ENCODE measurements around the gene POLG2. TPM values are rescaled to one million over a fixed set of nuclear protein-coding genes. Genes with fewer than 3 reads are reported as not detected.

POLG2 gene
- total RNA-seq, 2 donors from 2014 or later: 3.2 to 22.1 TPM

DNA sequence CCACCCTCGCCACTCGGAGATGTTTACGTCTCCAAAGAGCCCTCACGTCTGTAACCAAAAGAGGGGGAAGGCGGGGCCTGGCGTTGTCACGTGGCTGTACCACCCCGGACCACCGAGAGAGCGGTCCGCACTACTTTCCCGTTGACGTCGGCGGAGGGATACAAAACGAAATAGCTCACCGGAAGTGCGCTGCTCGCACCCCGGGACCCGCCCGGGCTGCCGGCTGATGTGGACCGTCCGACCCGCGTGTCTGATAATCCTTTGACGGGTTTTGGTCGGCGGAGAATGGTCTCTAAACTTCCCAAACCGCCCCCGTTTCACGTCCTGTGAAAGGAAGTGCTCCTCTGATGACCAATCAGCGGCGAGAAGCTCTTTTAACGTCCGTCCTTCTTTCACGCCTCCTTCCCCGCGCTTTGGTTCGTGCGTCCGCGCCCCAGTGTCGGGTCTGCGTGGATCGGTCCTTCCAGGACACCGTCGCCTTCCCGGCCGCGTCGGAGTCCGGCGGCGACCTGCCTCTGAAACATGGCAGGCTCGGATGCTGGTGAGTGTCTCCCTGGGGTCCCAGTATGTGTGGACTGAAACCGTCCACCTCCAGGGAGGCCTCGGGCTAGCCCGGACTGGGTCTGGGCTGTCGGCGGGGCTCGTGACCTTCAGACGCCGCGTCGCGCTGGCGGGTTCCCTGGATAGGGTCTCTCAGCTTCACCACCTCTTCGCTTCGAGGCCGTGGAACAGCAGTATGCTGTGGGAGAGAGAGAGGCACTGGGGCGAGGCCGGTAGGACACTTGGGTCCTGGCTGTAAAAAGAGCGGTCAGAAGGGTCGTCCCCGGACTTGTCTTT lies 9.9 kb upstream of the POLG2 start, which contains the start of gene CEP95:
CEP95 (plus strand) TSS at position 402 of the 837 bp plus-strand sequence; CDS start at position 523, 121 bp downstream.
- peak; percentile 81 for ATAC-seq (ENCODE audit: insufficient number of reproducible peaks, low FRiP score, low read depth)
- Histone ChIP-seq H3K27me3 (replicated peaks; ENCODE audit: insufficient read depth) (no peaks in the 10 kb centered on the region), H3K4me3 (peak within 1 kb of the TSS; percentile 91), H3K9me3 (no peaks in the 10 kb centered on the region), H3K4me1 (ENCODE audit: control insufficient read depth in 1 of 2, low read depth in 2 of 2) (peaks cover 39 to 47% of the 10 kb centered on the region in 2 donors), H3K36me3 (peaks cover 39% of the 10 kb centered on the region), H3K27ac (peak within 1 kb of the TSS; percentile 100)
- TF ChIP-seq, protein P1, sequence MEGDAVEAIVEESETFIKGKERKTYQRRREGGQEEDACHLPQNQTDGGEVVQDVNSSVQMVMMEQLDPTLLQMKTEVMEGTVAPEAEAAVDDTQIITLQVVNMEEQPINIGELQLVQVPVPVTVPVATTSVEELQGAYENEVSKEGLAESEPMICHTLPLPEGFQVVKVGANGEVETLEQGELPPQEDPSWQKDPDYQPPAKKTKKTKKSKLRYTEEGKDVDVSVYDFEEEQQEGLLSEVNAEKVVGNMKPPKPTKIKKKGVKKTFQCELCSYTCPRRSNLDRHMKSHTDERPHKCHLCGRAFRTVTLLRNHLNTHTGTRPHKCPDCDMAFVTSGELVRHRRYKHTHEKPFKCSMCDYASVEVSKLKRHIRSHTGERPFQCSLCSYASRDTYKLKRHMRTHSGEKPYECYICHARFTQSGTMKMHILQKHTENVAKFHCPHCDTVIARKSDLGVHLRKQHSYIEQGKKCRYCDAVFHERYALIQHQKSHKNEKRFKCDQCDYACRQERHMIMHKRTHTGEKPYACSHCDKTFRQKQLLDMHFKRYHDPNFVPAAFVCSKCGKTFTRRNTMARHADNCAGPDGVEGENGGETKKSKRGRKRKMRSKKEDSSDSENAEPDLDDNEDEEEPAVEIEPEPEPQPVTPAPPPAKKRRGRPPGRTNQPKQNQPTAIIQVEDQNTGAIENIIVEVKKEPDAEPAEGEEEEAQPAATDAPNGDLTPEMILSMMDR (IDR thresholded peaks at IDR 0.05): no peak
- DNase-seq (ENCODE audit: low spot score): peak; percentile 89

DNA sequence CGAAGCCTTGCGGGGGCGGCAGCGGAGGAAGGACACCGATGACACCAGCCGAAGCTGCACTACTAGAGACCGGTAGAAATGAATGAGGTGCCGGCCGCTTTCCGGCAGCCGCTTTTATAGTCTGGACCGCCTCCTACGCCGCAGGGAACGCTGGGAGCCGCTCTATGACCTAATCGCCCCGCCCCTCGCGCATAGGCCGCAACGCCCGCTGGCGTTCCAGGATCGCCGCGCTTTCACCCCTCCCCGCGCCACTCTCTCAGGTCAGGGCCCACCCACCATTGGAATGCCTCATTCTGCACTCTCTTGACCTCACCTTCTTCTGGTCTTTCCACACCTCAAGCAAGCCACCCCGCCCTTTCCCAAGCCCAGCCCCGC lies 9.3 kb upstream of the POLG2 start, which contains the start of gene DDX5:
DDX5 (minus strand) TSS at position 89 of the 375 bp plus-strand sequence. CDS start 170 bp downstream, outside the sequence.
- Histone ChIP-seq H3K4me3 (peak within 1 kb of the TSS; percentile 91), H3K36me3 (peaks cover 39% of the 10 kb centered on the region), H3K4me1 (ENCODE audit: control insufficient read depth in 1 of 2, low read depth in 2 of 2) (peaks cover 40 to 53% of the 10 kb centered on the region in 2 donors), H3K27me3 (replicated peaks; ENCODE audit: insufficient read depth) (no peaks in the 10 kb centered on the region), H3K27ac (peak within 1 kb of the TSS; percentile 100), H3K9me3 (no peaks in the 10 kb centered on the region)
- TF ChIP-seq, protein P1 (IDR thresholded peaks at IDR 0.05): no peak
- peak; percentile 69 for ATAC-seq (ENCODE audit: insufficient number of reproducible peaks, low FRiP score, low read depth)
- DNase-seq (ENCODE audit: low spot score): peak; percentile 88

GRCh38 chr17:64505340-64506200 lies 8.7 kb upstream of the POLG2 start:
- H3K9me3 ChIP-seq: no peaks in the 10 kb centered on the region
- DNase-seq (ENCODE audit: low spot score) (peak; percentile 54), ATAC-seq (ENCODE audit: insufficient number of reproducible peaks, low FRiP score, low read depth) (peak; percentile 50)
- H3K27me3 ChIP-seq (replicated peaks; ENCODE audit: insufficient read depth): no peaks in the 10 kb centered on the region
- TF ChIP-seq, protein P1 (IDR thresholded peaks at IDR 0.05): no peak
- H3K36me3 ChIP-seq: peaks cover 41% of the 10 kb centered on the region
- H3K27ac ChIP-seq: peak overlapping the region; percentile 100
- H3K4me3 ChIP-seq: peak overlapping the region; percentile 91
- H3K4me1 ChIP-seq (ENCODE audit: control insufficient read depth in 1 of 2, low read depth in 2 of 2): peaks cover 40 to 60% of the 10 kb centered on the region in 2 donors

GRCh38 chr17:64504769-64505339 lies 8.0 kb upstream of the POLG2 start:
- TF ChIP-seq, protein P1 (IDR thresholded peaks at IDR 0.05): no peak
- DNase-seq (ENCODE audit: low spot score) (no peak), ATAC-seq (ENCODE audit: insufficient number of reproducible peaks, low FRiP score, low read depth) (no peak)
- Histone ChIP-seq H3K27me3 (replicated peaks; ENCODE audit: insufficient read depth) (no peaks in the 10 kb centered on the region), H3K4me3 (peak overlapping the region; percentile 91), H3K9me3 (no peaks in the 10 kb centered on the region), H3K27ac (peak overlapping the region; percentile 100), H3K36me3 (peaks cover 46% of the 10 kb centered on the region), H3K4me1 (ENCODE audit: control insufficient read depth in 1 of 2, low read depth in 2 of 2) (peaks cover 40 to 67% of the 10 kb centered on the region in 2 donors)
